DOHH2 (cell line): ENCODE results near the gene PRMT7.
A peak's percentile ranks its signal among the peaks of the same experiment; 100 is the strongest.

Experiments
- H3F3A ChIP-seq: fragments of 200-600 bp; sonication (generic), shearing (Covaris generic); 2 replicates; pipeline ENCODE4 v1.6.0; 2016; ENCODE audit warnings: antibody characterized with exemption, mild to moderate bottlenecking; ENCODE audit not compliant: control insufficient read depth, insufficient read depth
- H3K27ac ChIP-seq: fragments of 200-600 bp; sonication (generic); 2 replicates; pipeline ENCODE4 v1.5.1; 2014; ENCODE audit warnings: low read depth, mild to moderate bottlenecking, low read length, moderate library complexity
- H3K27me3 ChIP-seq: fragments of 200-600 bp; sonication (generic); 2 replicates; pipeline ENCODE4 v1.6.1; 2014; ENCODE audit warnings: mild to moderate bottlenecking, low read length, mixed read lengths; ENCODE audit not compliant: control insufficient read depth
- H3K36me3 ChIP-seq: fragments of 200-600 bp; sonication (generic); 2 replicates; pipeline ENCODE4 v1.6.1; 2014; ENCODE audit warnings: mild to moderate bottlenecking, low read length, moderate library complexity, mixed read lengths; ENCODE audit not compliant: control insufficient read depth
- H3K4me1 ChIP-seq: fragments of 200-600 bp; sonication (generic); 2 replicates; pipeline ENCODE4 v1.6.1; 2014; ENCODE audit warnings: mild to moderate bottlenecking, low read length, mixed read lengths; ENCODE audit not compliant: control insufficient read depth
- H3K4me2 ChIP-seq: fragments of 200-600 bp; sonication (generic); 2 replicates; pipeline ENCODE4 v1.6.0; 2014; ENCODE audit warnings: mild to moderate bottlenecking, low read length, moderate library complexity
- H3K4me3 ChIP-seq: fragments of 200-600 bp; sonication (generic); 2 replicates; pipeline ENCODE4 v1.5.1; 2014; ENCODE audit warnings: mild to moderate bottlenecking, low read length, mixed read lengths
- H3K79me2 ChIP-seq: fragments of 200-600 bp; sonication (generic); 2 replicates; pipeline ENCODE4 v1.6.1; 2014; ENCODE audit warnings: mild to moderate bottlenecking, low read length, mixed read lengths; ENCODE audit not compliant: control insufficient read depth
- H3K9me2 ChIP-seq: fragments of 200-600 bp; sonication (generic); replicated peaks from 2 replicates; pipeline ENCODE4 v1.6.1; 2014; ENCODE audit warnings: mild to moderate bottlenecking, low read length, mixed read lengths; ENCODE audit not compliant: control insufficient read depth
- H3K9me3 ChIP-seq: fragments of 200-600 bp; sonication (generic); 2 replicates; pipeline ENCODE4 v1.6.1; 2014; ENCODE audit warnings: antibody characterized with exemption, low read length, mixed read lengths; ENCODE audit not compliant: control insufficient read depth, insufficient read depth
- H4K20me1 ChIP-seq: fragments of 200-600 bp; sonication (generic); 2 replicates; pipeline ENCODE4 v1.6.0; 2014; ENCODE audit warnings: low read depth, mild to moderate bottlenecking, antibody characterized with exemption, low read length, moderate library complexity; ENCODE audit not compliant: control insufficient read depth, insufficient read depth
- EZH2phosphoT487 ChIP-seq: fragments of 200-600 bp; sonication (generic); IDR thresholded peaks from 2 replicates; pipeline ENCODE4 v1.6.1; 2017; ENCODE audit warnings: borderline replicate concordance, mild to moderate bottlenecking, antibody characterized with exemption, low read length, moderate library complexity, mixed read lengths
- TF ChIP-seq, protein P1 (sequence below): fragments of 200-600 bp; sonication (generic); IDR thresholded peaks from one replicate; pipeline ENCODE4 v1.5.1; 2014; ENCODE audit warnings: antibody characterized with exemption, mild to moderate bottlenecking, low read depth, low read length; ENCODE audit not compliant: poor library complexity, severe bottlenecking

Gene PRMT7

DNA sequence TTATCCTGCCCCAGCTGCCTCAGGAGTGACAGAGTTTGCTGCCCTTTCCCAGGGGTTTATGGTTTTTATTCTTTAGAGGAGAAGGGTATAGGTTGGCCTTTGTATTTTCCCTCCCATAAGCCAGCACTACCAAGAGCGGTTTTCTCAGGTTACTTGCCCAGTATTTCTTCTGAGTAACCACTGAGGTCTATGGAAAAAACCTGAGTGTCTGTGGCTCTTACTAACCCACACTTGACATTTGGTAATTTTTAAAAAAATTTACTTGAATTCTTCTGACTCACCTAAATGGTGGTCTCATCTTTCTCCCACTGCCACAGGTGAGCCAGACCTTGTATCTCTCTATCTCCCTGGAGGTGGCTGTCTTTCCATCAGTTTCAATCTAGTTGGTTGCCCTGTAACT lies 40.5 kb upstream of the PRMT7 start:
- no peak overlapping the region for H3K4me3 ChIP-seq
- H3K9me3 ChIP-seq = no peaks in the 10 kb centered on the region
- no peak overlapping the region for H3K27ac ChIP-seq
- no peaks in the 10 kb centered on the region for H3K9me2 ChIP-seq
- no peak for TF ChIP-seq EZH2phosphoT487
- TF ChIP-seq, protein P1, sequence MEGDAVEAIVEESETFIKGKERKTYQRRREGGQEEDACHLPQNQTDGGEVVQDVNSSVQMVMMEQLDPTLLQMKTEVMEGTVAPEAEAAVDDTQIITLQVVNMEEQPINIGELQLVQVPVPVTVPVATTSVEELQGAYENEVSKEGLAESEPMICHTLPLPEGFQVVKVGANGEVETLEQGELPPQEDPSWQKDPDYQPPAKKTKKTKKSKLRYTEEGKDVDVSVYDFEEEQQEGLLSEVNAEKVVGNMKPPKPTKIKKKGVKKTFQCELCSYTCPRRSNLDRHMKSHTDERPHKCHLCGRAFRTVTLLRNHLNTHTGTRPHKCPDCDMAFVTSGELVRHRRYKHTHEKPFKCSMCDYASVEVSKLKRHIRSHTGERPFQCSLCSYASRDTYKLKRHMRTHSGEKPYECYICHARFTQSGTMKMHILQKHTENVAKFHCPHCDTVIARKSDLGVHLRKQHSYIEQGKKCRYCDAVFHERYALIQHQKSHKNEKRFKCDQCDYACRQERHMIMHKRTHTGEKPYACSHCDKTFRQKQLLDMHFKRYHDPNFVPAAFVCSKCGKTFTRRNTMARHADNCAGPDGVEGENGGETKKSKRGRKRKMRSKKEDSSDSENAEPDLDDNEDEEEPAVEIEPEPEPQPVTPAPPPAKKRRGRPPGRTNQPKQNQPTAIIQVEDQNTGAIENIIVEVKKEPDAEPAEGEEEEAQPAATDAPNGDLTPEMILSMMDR = no peak
- peaks cover 50% of the 10 kb centered on the region for H3K4me1 ChIP-seq
- H3K79me2 ChIP-seq = peaks cover 99% of the 10 kb centered on the region
- H3K4me2 ChIP-seq = no peak overlapping the region
- no peaks in the 10 kb centered on the region for H3K27me3 ChIP-seq
- no peaks in the 10 kb centered on the region for H3F3A ChIP-seq
- H4K20me1 ChIP-seq = 0 out of 2 replicates have a peak, but pooled peaks cover 2% of the 10 kb centered on the region
- peaks cover 72% of the 10 kb centered on the region for H3K36me3 ChIP-seq

DNA sequence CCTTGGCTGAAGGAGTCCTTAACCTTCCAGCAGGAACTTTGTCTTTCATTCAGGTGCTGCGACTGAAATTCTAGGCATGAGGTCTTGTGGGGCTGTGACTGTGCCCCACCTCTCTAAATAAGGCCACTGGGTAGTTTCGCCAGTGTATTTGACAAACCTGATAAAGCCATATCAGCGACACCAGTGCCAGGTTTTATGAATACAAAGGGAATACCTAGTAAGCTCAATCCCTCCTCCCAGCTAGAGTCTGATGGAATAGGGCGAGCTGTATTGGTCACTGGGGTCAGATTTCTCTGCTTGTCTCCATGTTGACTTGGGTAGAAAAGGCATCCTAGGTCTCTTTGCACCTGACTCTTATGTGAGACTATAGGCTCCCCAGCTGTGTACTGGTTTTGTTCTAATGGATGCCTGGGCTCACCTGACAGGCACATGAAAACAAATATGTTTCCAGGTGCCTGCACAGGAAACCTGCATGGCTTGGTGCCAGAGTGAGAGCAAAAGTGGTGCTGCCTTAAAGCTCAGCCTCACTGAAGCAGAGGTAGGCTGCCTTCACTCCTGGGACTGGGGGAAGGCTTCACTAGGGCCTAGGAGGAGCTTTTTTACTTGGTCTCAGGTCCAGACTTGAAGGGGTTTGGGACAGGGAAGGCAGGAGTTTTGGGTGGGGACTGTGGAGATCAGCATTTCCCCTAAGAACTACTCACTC lies 38.2 kb upstream of the PRMT7 start:
- Histone ChIP-seq H3K36me3 (peaks cover 77% of the 10 kb centered on the region), H3K4me1 (peaks cover 52% of the 10 kb centered on the region)

DNA sequence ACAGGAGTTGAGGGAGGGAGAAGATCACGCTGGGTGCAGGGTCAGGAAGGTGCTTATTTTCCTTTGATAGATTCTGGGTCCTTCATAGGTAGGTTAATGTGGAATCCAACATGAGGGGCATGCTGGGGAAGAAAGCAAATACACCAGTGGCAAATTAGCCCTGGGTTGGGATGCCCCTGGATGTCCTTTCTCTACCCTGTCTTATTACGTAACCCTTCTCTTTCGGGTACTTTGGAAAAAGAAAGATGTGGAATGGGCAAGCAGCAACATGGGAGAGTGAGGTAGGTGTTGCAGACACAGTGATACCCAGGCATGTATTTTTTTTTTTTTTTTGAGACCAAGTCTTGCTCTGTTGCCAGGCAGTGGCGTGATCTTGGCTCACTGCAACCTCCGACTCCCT lies 37.4 kb upstream of the PRMT7 start:
- TF ChIP-seq, protein P1 = no peak
- Histone ChIP-seq H3K9me2 (no peaks in the 10 kb centered on the region), H3K27ac (0 out of 2 replicates have a peak overlapping the region, but pooled peaks have one; percentile 4), H3K4me1 (peaks cover 52% of the 10 kb centered on the region), H3K27me3 (no peaks in the 10 kb centered on the region), H3K9me3 (no peaks in the 10 kb centered on the region), H3K79me2 (peaks cover 83% of the 10 kb centered on the region), H3K4me3 (no peak overlapping the region), H3K4me2 (peak overlapping the region; percentile 17; the same call in 1 of the 2 replicates), H3K36me3 (peaks cover 69% of the 10 kb centered on the region), H4K20me1 (0 out of 2 replicates have a peak, but pooled peaks cover 2% of the 10 kb centered on the region), H3F3A (peaks cover 6% of the 10 kb centered on the region; the same call in 1 of the 2 replicates)

More for the DNA sequence above, 38.2 kb upstream of the PRMT7 start:
- Histone ChIP-seq H3K27ac (0 out of 2 replicates have a peak overlapping the region, but pooled peaks have one; percentile 4), H3F3A (peaks cover 6% of the 10 kb centered on the region; the same call in 1 of the 2 replicates), H3K27me3 (no peaks in the 10 kb centered on the region), H3K9me3 (no peaks in the 10 kb centered on the region), H3K4me2 (peak overlapping the region; percentile 17), H4K20me1 (0 out of 2 replicates have a peak, but pooled peaks cover 2% of the 10 kb centered on the region), H3K9me2 (no peaks in the 10 kb centered on the region), H3K79me2 (peaks cover 91% of the 10 kb centered on the region), H3K4me3 (no peak overlapping the region)
- TF ChIP-seq, protein P1 = no peak
- no peak for TF ChIP-seq EZH2phosphoT487
